Vagina (tissue), 2 donors: ENCODE measurements around the gene ADGRL3.

Experiments
- CTCF ChIP-seq, 3 experiments: fragments of 450-650 bp in 2 of 3; fragments of 200-600 bp in 1 of 3; sonication (generic) in 1 of 3; IDR thresholded peaks; one replicate each; pipeline ENCODE4 v1.5.1; 2017 to 2019; ENCODE audit warnings: antibody characterized with exemption in 3 of 3, mild to moderate bottlenecking in 2 of 3, moderate library complexity in 2 of 3
- POLR2A ChIP-seq, 2 donors: fragments of 450-650 bp; IDR thresholded peaks; one replicate each; pipeline ENCODE4 v1.6.1; 2017; ENCODE audit warnings: antibody characterized with exemption in 2 of 2, mild to moderate bottlenecking in 2 of 2, moderate library complexity in 2 of 2
- POLR2AphosphoS5 ChIP-seq, 2 donors: sonication (generic); formaldehyde crosslinking; IDR thresholded peaks; one replicate each; pipeline ENCODE4 v1.9.0; 2017; ENCODE audit warnings: antibody characterized with exemption in 2 of 2, mild to moderate bottlenecking in 2 of 2, low read depth in 1 of 2; ENCODE audit not compliant: insufficient read depth in 1 of 2

- TF ChIP-seq POLR2A (IDR thresholded peaks at IDR 0.05), result no peak
- TF ChIP-seq CTCF (IDR thresholded peaks at IDR 0.05), result no peak
- TF ChIP-seq POLR2AphosphoS5 (IDR thresholded peaks at IDR 0.05; ENCODE audit: insufficient read depth in 1 of 2, low read depth in 1 of 2), result no peak
Observed at GRCh38 chr4:62037571-62037970, 837.4 kb downstream of the ADGRL3 start.
